Astrocyte (in vitro differentiated cells and primary cell): ENCODE results near the gene CHGA.

ENCODE experiments used
- CTCF ChIP-seq: IDR thresholded peaks from 2 replicates; pipeline ENCODE4 v1.5.1; 2011; ENCODE audit warnings: low read depth, mild to moderate bottlenecking, inconsistent platforms, low read length, moderate library complexity; ENCODE audit not compliant: insufficient read depth
- EZH2 ChIP-seq: IDR thresholded peaks from 2 replicates; pipeline ENCODE4 v1.6.1; 2012; ENCODE audit warnings: mild to moderate bottlenecking, low read length, inconsistent platforms; ENCODE audit not compliant: insufficient read depth

- no peak for TF ChIP-seq CTCF
- TF ChIP-seq EZH2, result no peak
Measured at GRCh38 chr14:92952481-92953298, 29.7 kb downstream of the CHGA start.
